22Rv1 (cell line): ENCODE results near the gene ABCF1.

Experiments used
- H3K27ac ChIP-seq: fragments of 450-650 bp; 2 replicates; pipeline ENCODE4 v1.5.1; 2017
- CTCF ChIP-seq: fragments of 450-650 bp; IDR thresholded peaks from 2 replicates; pipeline ENCODE4 v1.5.1; 2017; ENCODE audit warnings: mild to moderate bottlenecking
- ZFX ChIP-seq: fragments of 450-650 bp; IDR thresholded peaks from 2 replicates; pipeline ENCODE4 v1.6.1; 2017; ENCODE audit warnings: antibody characterized with exemption, borderline replicate concordance

ABCF1 gene

GRCh38 chr6:30601815-30602641, 30.8 kb downstream of the ABCF1 start:
- no peak overlapping the region for H3K27ac ChIP-seq
- TF ChIP-seq ZFX (no peak), CTCF (no peak)

GRCh38 chr6:30603961-30604360, 32.7 kb downstream of the ABCF1 start:
- no peak for TF ChIP-seq ZFX
- no peak for TF ChIP-seq CTCF
- H3K27ac ChIP-seq = no peak overlapping the region

- H3K27ac ChIP-seq = no peak overlapping the region; the same call in 1 of the 2 replicates
- no peak for TF ChIP-seq ZFX
- no peak for TF ChIP-seq CTCF
Observed at GRCh38 chr6:30610065-30610464, 38.8 kb downstream of the ABCF1 start.

- TF ChIP-seq ZFX (no peak), CTCF (no peak)
- peak overlapping the region; percentile 99; the same call in 1 of the 2 replicates for H3K27ac ChIP-seq
Observed at GRCh38 chr6:30611150-30611855, 40.1 kb downstream of the ABCF1 start.

GRCh38 chr6:30611856-30612194, 40.6 kb downstream of the ABCF1 start:
- peak overlapping the region; percentile 99 for H3K27ac ChIP-seq
- TF ChIP-seq CTCF (no peak), ZFX (no peak)

GRCh38 chr6:30612213-30612612, 41.0 kb downstream of the ABCF1 start:
- H3K27ac ChIP-seq = peak overlapping the region; percentile 99
- TF ChIP-seq ZFX (no peak), CTCF (peak; percentile 61)

GRCh38 chr6:30612687-30613248, 41.5 kb downstream of the ABCF1 start:
- peak overlapping the region; percentile 99 for H3K27ac ChIP-seq
- TF ChIP-seq ZFX = no peak
- no peak for TF ChIP-seq CTCF
